Measurements from ENCODE around the gene NELFE. TPM values are rescaled to one million over a fixed set of nuclear protein-coding genes. Genes with fewer than 3 reads are reported as not detected.
"Not testable (repeated sequence)": the region's sequence is repeated elsewhere in the genome, so short reads cannot be mapped to it uniquely, and the experiment has no call there.

NELFE gene
- total and polyA plus RNA-seq, 3 donors from 2014 or later, result 181 to 292 (median 219) TPM

DNA sequence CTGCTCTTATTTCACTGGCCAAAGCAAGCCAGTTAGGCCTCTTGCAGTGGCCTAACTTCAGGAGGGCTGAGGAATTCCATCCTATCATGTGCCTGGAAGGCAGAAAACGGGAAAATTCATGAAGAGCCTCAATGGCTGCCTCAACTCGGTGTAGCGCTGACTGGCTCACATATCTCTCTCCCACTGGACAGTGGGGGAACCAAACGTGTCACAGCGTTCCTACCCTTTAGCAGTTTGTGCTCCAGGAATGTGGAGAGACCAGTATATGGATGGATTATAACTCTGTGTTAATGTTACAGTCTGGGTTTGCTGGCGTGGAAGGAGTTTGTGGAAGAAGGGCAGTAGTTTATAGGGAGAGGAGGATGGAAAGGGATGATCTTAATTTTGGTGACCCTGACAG is 43.0 kb downstream of the NELFE start:
- no peaks in the 10 kb centered on the region for H3K27me3 ChIP-seq
- intact Hi-C loops (cut with DNase I; ENCODE audit: low total_unique reads), result no loop called here
- H3K36me3 ChIP-seq (ENCODE audit: low read depth, missing control alignments), result no peaks in the 10 kb centered on the region
- no peak overlapping the region for H3K4me3 ChIP-seq
- no peak overlapping the region for H3K27ac ChIP-seq
- H3K4me1 ChIP-seq, result peaks cover 2% of the 10 kb centered on the region
- H3K9me3 ChIP-seq, result no peaks in the 10 kb centered on the region
- no peak for DNase-seq
- 77 to 78% methylated on average over 6 of the region's 6 CpGs for WGBS, 2 donors
- TF ChIP-seq, protein P1, sequence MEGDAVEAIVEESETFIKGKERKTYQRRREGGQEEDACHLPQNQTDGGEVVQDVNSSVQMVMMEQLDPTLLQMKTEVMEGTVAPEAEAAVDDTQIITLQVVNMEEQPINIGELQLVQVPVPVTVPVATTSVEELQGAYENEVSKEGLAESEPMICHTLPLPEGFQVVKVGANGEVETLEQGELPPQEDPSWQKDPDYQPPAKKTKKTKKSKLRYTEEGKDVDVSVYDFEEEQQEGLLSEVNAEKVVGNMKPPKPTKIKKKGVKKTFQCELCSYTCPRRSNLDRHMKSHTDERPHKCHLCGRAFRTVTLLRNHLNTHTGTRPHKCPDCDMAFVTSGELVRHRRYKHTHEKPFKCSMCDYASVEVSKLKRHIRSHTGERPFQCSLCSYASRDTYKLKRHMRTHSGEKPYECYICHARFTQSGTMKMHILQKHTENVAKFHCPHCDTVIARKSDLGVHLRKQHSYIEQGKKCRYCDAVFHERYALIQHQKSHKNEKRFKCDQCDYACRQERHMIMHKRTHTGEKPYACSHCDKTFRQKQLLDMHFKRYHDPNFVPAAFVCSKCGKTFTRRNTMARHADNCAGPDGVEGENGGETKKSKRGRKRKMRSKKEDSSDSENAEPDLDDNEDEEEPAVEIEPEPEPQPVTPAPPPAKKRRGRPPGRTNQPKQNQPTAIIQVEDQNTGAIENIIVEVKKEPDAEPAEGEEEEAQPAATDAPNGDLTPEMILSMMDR (IDR thresholded peaks at IDR 0.05), result no peak
- TF ChIP-seq POLR2A (IDR thresholded peaks at IDR 0.05), result no peak

DNA sequence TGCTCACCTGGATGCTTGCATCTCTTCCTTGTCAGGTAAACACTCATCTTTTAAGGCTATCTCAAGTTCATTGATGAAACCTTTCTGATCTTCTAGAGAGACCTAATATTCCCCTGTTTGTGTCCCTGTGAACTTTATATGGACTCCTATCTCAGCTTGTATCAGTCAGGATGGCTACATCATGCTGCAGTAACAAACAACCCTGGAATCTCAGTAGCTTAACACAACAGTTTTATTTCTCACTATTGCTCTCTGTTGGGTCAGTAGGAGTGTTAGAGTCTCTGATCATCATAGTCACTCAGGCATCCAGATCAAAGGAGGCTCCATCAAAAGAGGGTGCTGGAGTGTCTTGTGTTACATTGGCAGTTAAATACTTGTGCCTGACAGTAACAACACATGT is 43.4 kb downstream of the NELFE start:
- Histone ChIP-seq H3K4me1 (peaks cover 2% of the 10 kb centered on the region), H3K36me3 (ENCODE audit: low read depth, missing control alignments) (no peaks in the 10 kb centered on the region), H3K9me3 (no peaks in the 10 kb centered on the region), H3K27ac (no peak overlapping the region), H3K4me3 (no peak overlapping the region), H3K27me3 (no peaks in the 10 kb centered on the region)
- no peak for DNase-seq
- intact Hi-C loops (cut with DNase I; ENCODE audit: low total_unique reads), result no loop called here
- TF ChIP-seq POLR2A (IDR thresholded peaks at IDR 0.05), result no peak
- TF ChIP-seq, protein P1 (IDR thresholded peaks at IDR 0.05), result no peak

DNA sequence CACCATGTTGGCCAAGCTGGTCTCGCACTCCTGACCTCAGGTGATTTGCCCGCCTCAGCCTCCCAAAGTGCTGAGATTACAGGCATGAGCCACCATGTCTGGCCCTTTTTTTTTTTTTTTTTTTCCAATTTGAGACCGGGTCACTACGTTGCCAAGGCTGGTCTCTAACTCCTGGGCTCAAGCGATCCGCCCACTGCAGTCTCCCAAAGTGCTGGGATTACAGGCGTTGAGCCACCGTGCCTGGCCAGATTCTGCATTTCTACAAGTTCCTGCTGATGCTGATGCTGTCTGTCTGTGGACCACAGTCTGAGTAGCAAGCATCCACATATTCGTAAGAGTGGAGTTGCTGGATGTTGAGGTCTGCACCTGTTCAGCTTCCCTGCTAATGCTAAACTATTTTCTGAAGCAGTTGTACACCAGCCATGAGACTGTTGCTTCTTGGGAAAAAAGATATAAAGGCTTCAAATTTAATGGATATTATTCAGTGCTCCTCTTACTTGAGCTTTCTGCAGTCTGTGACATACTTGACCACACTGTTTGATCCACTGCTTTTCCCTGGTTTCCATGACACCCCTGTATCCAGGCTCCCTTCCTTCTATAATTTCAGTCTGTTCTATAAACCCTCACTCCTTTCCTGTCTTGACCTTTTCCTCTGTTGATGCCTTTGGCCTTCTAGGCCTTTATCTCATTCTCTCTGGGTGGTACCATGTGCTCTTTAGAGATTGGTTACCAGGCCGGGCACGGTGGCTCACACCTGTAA is 46.8 kb downstream of the NELFE start:
- H3K27ac ChIP-seq, result no peak overlapping the region
- intact Hi-C loops (cut with DNase I; ENCODE audit: low total_unique reads), result no loop called here
- 81 to 85% methylated on average over 11 of the region's 11 CpGs for WGBS, 2 donors

DNA sequence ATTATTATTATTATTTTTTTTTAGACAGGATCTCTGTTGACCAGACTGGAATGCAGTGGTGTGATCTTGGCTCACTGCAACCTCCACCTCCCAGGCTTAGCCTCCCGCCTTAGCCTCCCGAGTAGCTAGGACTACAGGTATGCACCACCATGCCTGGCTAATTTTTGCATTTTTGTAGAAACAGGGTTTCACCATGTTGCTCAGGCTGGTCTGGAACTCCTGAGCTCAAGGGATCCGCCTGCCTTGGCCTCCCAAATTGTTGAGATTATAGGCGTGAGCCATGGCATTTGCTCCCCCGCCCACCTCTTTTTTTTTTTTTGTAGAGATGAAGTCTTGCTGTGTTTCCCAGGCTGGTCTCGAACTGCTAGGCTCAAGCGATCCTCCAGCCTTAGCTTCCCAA is 49.5 kb downstream of the NELFE start:
- H3K27ac ChIP-seq; DNase-seq; intact Hi-C loops (cut with DNase I; ENCODE audit: low total_unique reads); H3K4me3 ChIP-seq; H3K4me1 ChIP-seq; H3K36me3 ChIP-seq (ENCODE audit: low read depth, missing control alignments); H3K9me3 ChIP-seq; H3K27me3 ChIP-seq: not testable (repeated sequence)
- WGBS, 2 donors, result 89 to 90% methylated on average over 7 of the region's 7 CpGs

More for the DNA sequence above, 46.8 kb downstream of the NELFE start:
- no peaks in the 10 kb centered on the region for H3K9me3 ChIP-seq
- H3K4me3 ChIP-seq, result no peak overlapping the region
- no peaks in the 10 kb centered on the region for H3K36me3 ChIP-seq (ENCODE audit: low read depth, missing control alignments)
- no peaks in the 10 kb centered on the region for H3K4me1 ChIP-seq
- no peak for TF ChIP-seq POLR2A (IDR thresholded peaks at IDR 0.05)
- TF ChIP-seq, protein P1 (IDR thresholded peaks at IDR 0.05), result no peak
- H3K27me3 ChIP-seq, result no peaks in the 10 kb centered on the region
- DNase-seq, result no peak

DNA sequence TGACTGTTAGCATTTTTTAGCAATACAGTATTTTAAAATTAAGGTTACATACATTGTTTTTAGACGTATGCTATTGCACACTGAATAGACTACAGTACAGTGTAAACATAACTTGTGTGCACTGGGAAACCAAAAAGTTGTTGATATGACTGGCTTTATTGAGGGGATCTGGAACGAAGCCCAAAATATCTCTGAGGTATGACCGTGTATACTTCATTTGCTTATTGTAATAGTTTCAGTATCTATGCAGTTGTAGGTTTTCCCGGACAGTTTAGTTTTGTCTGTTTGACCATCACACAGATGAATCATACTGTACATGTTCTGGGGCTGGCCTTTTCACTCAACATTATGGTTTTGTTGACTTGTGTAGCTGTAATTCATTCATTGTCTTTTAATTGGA is 50.0 kb downstream of the NELFE start:
- Histone ChIP-seq H3K27ac (no peak overlapping the region), H3K27me3 (no peaks in the 10 kb centered on the region), H3K9me3 (no peaks in the 10 kb centered on the region), H3K36me3 (ENCODE audit: low read depth, missing control alignments) (no peaks in the 10 kb centered on the region), H3K4me1 (peaks cover 11% of the 10 kb centered on the region), H3K4me3 (no peak overlapping the region)
- TF ChIP-seq, protein P1 (IDR thresholded peaks at IDR 0.05), result no peak
- TF ChIP-seq POLR2A (IDR thresholded peaks at IDR 0.05), result no peak
- no peak for DNase-seq
- intact Hi-C loops (cut with DNase I; ENCODE audit: low total_unique reads), result no loop called here
- WGBS, 2 donors, result 69 to 72% methylated on average over 4 of the region's 4 CpGs

DNA sequence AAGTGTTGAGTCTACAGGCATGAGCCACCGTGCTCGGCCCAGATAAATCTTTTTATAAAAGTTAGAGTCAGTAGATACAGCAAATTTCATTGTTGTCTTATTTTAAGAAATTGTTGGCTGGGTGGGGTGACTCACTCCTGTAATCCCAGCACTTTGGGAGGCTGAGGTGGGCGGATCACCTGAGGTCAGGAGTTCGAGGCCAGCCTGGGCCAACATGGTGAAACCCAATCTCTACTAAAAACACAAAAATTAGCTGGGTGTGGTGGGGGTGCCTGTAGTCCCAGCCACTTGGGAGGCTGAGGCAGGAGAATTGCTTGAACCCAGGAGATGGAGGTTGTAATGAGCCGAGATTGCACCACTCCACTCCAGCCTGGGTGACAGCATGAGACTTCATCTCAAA is 50.5 kb downstream of the NELFE start:
- H3K27me3 ChIP-seq, H3K27ac ChIP-seq: not testable (repeated sequence)

More for the DNA sequence above, 50.5 kb downstream of the NELFE start:
- intact Hi-C loops (cut with DNase I; ENCODE audit: low total_unique reads); H3K4me3 ChIP-seq; H3K9me3 ChIP-seq; H3K36me3 ChIP-seq (ENCODE audit: low read depth, missing control alignments); DNase-seq: not testable (repeated sequence)
- H3K4me1 ChIP-seq, result peaks cover 17% of the 10 kb centered on the region
- WGBS, 2 donors, result 86 to 88% methylated on average over 5 of the region's 5 CpGs
